ENCODE data around the gene RNFT1.
"Not testable (repeated sequence)": the region's sequence is repeated elsewhere in the genome, so short reads cannot be mapped to it uniquely, and the experiment has no call there.

The RNFT1 gene

GRCh38 chr17:59964482-59965328 lies at the start of gene RNFT1:
Gene RNFT1, minus strand, starts transcription at chr17:59964740. Its CDS starts 77 bp downstream, at chr17:59964663.
- peak; percentile 79 to 81 for DNase-seq (ENCODE audit: low read depth in 2 of 2)

GRCh38 chr17:60009326-60009725 lies 44.8 kb upstream of the RNFT1 start:
- not testable (repeated sequence) for DNase-seq (ENCODE audit: low read depth in 2 of 2)

GRCh38 chr17:60008377-60008776 lies 43.8 kb upstream of the RNFT1 start:
- DNase-seq (ENCODE audit: low read depth in 2 of 2) = not testable (repeated sequence)

GRCh38 chr17:60006160-60006559 lies 41.6 kb upstream of the RNFT1 start:
- DNase-seq (ENCODE audit: low read depth in 2 of 2) = no peak

GRCh38 chr17:60004561-60004960 lies 40.0 kb upstream of the RNFT1 start:
- DNase-seq (ENCODE audit: low read depth in 2 of 2) = not testable (repeated sequence)

- not testable (repeated sequence) for DNase-seq (ENCODE audit: low read depth in 2 of 2)
Measured at GRCh38 chr17:60002405-60002804, 37.9 kb upstream of the RNFT1 start.

- DNase-seq (ENCODE audit: low read depth in 2 of 2) = not testable (repeated sequence)
Measured at GRCh38 chr17:59996608-59997007, 32.1 kb upstream of the RNFT1 start.

GRCh38 chr17:59975166-59975565 lies 10.6 kb upstream of the RNFT1 start:
- not testable (repeated sequence) for DNase-seq (ENCODE audit: low read depth in 2 of 2)

- not testable (repeated sequence) for DNase-seq (ENCODE audit: low read depth in 2 of 2)
Measured at GRCh38 chr17:59973483-59973882, 8.9 kb upstream of the RNFT1 start.

GRCh38 chr17:59972778-59973177 lies 8.2 kb upstream of the RNFT1 start:
- no peak for DNase-seq (ENCODE audit: low read depth in 2 of 2)

GRCh38 chr17:59971771-59972170 lies 7.2 kb upstream of the RNFT1 start:
- not testable (repeated sequence) for DNase-seq (ENCODE audit: low read depth in 2 of 2)

- peak; percentile 21 for DNase-seq (ENCODE audit: low read depth in 2 of 2)
Measured at GRCh38 chr17:59963738-59964481, 630 bp downstream of the RNFT1 start.

- no peak for DNase-seq (ENCODE audit: low read depth in 2 of 2)
Measured at GRCh38 chr17:59962739-59963318, 1.7 kb downstream of the RNFT1 start.

- not testable (repeated sequence) for DNase-seq (ENCODE audit: low read depth in 2 of 2)
Measured at GRCh38 chr17:59959574-59959973, 5.0 kb downstream of the RNFT1 start.

- no peak for DNase-seq (ENCODE audit: low read depth in 2 of 2)
Measured at GRCh38 chr17:59954856-59955255, 9.7 kb downstream of the RNFT1 start.

GRCh38 chr17:59950049-59950448 lies 14.5 kb downstream of the RNFT1 start:
- DNase-seq (ENCODE audit: low read depth in 2 of 2) = no peak

GRCh38 chr17:59947310-59947709 lies 17.2 kb downstream of the RNFT1 start:
- not testable (repeated sequence) for DNase-seq (ENCODE audit: low read depth in 2 of 2)

- DNase-seq (ENCODE audit: low read depth in 2 of 2) = not testable (repeated sequence)
Measured at GRCh38 chr17:59946433-59946832, 18.1 kb downstream of the RNFT1 start.

- DNase-seq (ENCODE audit: low read depth in 2 of 2) = no peak
Measured at GRCh38 chr17:59941131-59941530, 23.4 kb downstream of the RNFT1 start.

- DNase-seq (ENCODE audit: low read depth in 2 of 2) = not testable (repeated sequence)
Measured at GRCh38 chr17:59940697-59941096, 23.8 kb downstream of the RNFT1 start.

- DNase-seq (ENCODE audit: low read depth in 2 of 2) = not testable (repeated sequence)
Measured at GRCh38 chr17:59933317-59933716, 31.2 kb downstream of the RNFT1 start.

- not testable (repeated sequence) for DNase-seq (ENCODE audit: low read depth in 2 of 2)
Measured at GRCh38 chr17:59930768-59931167, 33.8 kb downstream of the RNFT1 start.
